Measurements from ENCODE around the gene SHE.

- TF ChIP-seq CTCF (IDR thresholded peaks at IDR 0.05; ENCODE audit: borderline replicate concordance, extremely low read depth, low read length, poor library complexity, severe bottlenecking) (no peak), EZH2 (IDR thresholded peaks at IDR 0.05; ENCODE audit: borderline replicate concordance, low read depth, low read length, severe bottlenecking) (no peak)
Observed at GRCh38 chr1:154496383-154496782, 5.8 kb downstream of the SHE start.
